HL-60/S4 (cell line): Measurements from ENCODE around the gene UNG.
"Not testable (repeated sequence)": the region's sequence is repeated elsewhere in the genome, so short reads cannot be mapped to it uniquely, and the experiment has no call there.

ENCODE experiments used
- in situ Hi-C: fragments of 300-500 bp; cut with MboI; formaldehyde crosslinking; loops from 2 replicates; pipeline ENCODE4 v1.14.3; 2022; ENCODE audit warnings: low sequenced_read_pairs

Gene UNG

DNA sequence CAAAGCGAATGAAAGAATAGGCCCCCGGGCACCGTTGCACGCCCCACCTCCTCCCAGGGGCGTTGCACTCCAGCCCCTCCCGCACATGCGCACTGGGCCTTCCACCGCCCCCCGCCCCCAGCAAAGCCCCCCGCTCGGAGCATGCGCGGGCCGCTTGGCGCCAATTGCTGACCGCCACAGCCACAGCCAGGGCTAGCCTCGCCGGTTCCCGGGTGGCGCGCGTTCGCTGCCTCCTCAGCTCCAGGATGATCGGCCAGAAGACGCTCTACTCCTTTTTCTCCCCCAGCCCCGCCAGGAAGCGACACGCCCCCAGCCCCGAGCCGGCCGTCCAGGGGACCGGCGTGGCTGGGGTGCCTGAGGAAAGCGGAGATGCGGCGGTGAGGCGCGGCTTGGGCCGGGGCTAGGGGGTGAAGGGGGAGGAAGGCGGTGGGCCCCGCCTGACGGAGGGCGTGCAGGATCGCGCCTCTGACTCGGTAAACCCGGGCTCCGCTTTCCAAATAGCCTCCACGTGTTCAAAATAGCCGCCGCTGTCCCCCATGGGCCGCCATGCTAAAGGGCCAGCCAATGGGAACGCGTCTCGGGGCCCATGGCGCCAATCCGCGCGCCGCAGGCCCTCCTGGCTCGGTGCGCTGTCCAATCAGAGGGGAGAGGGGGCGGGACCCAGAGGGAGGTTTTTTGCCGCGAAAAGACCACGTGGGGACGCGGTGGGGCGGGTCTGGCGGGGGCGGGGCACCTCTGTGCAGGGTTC, at the start of gene UNG:
Gene UNG (plus strand): TSS at position 163 of the 748 bp plus-strand sequence. CDS start 83 bp downstream, at position 246.
- in situ Hi-C loops: loop anchor here (25.0 kb wide), 1 partner anchor 535 kb away; the partner anchor contains the start of genes ISCU and SART3

DNA sequence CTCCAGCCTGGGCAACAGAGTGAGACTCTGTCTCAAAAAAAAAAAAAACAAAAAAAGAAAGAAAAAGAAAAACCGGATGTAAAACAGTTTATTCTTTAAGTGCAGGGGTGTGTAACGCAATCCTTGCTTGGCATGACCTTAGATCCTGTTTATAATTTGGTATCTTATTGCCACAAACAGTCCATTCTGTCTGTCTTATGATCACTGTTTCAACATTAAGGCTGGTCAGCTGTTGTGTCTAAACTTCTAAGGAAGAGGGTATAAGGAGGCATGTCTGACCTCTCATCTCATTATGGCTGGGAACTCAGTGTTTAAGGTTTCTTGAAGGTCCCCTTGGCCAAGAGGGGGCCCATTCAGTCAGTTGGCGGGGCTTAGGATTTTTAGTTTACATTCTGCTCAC, 48.7 kb upstream of the UNG start:
- in situ Hi-C loops: not testable (repeated sequence)

DNA sequence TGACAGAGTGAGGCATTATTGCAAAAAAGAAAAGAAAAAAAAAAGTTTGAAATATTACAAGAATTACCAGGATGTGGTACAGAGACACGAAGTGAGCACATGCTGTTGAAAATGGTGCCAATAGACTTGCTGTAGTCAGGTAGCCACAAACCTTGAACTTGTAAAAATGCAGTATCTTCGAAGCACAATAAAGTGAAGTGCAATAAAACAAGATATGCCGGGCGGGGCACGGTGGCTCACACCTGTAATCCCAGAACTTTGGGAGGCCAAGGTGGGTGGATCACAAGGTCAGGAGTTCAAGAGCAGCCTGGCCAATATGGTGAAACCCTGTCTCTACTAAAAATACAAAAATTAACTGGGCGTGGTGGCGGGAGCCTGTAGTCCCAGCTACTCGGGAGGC, 47.6 kb upstream of the UNG start:
- in situ Hi-C loops: not testable (repeated sequence)

DNA sequence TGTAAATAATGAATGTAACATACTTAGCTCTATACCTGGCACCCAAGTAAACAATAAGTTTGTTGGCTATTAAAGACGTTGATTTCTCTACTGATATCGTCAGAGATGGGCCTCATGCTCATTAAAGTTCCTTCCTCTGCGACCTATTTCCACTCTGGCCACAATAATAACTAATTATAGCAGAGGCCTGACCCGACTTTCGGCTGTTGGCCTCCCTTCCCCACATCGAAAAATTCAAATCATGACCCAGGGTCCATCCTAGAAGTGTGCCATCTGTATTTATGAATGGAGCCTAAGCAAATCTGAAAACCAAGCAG, 45.3 kb upstream of the UNG start:
- in situ Hi-C loops: no loop called here

DNA sequence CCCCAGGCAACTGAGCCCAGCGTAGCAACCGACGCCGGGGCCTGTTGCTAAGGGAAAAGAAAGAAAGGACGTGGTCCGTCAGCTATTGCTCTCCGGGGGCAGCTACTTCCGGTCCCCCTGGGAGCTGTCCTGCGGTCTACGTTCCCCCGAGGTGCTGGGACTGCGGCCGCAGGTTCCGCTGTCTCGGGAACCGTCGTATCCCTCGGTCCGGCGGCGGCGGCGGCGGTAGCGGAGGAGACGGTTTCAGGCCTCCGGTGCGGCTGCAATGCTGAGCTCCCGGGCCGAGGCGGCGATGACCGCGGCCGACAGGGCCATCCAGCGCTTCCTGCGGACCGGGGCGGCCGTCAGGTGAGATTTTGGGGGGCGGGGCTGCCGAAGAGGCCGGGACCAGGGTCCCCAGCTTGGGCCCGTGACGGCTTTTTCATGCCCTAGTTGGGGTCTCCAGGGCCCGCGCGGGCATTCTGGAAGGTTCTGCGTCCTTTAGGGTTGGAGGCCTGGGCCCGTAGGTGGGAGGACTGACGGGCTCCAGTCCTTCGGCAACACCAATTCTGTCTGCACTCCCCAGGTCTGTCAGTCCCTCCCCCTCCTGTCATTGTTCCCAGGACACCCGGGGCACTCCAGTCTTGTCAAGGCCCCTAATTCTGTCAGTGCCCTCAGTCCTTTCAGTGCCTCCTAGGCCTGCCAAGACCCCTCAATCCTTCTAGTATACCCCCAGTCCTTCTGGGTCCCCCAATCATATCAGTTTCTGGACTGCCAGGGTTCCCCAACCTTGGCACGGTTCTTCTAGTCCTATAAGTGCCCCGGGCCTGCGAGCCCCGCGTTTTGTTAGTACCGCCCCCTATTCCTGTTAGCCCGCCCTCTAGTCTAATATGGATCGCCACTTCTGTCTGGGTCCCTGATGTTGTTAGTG, 44.7 kb upstream of the UNG start, which contains the start of gene USP30:
Gene USP30 (plus strand): TSS at position 163 of the 910 bp plus-strand sequence. CDS start 103 bp downstream, at position 266.
- in situ Hi-C loops: no loop called here

DNA sequence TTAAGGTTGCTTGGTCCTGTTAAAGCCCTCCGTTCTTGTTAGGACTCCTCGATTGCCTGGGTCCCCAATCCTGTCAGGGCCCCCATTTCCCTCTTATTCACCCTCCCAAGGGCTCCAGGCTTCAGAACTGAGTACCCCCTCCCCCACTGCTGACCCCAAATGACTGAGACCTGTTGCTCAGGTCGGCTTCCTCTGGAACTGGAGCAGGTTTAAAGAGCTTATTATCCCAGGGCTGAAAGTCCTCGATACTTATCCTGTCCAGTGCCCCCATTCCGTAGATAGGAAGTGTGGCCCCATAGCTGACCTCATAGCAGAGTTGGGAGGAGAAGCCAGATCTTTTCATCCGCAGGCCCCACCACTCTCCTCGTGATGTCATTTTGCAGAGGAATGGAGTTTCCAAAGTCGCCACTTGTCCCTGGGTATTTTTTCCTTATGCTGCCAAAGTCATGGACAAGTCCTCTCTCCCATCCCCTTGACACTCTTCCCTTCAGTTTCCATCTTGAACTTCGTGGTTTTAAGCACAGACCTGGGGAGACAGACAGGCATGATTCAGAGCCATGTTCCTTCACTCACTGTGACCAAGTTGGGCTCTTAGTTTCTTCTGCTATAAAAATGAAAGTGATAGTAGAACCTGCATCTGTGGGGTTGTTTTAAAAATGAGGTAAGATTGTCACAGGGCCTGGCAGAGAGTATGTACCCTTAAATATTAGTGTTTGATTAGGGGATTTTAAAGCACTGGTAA, 43.8 kb upstream of the UNG start:
- in situ Hi-C loops: no loop called here

DNA sequence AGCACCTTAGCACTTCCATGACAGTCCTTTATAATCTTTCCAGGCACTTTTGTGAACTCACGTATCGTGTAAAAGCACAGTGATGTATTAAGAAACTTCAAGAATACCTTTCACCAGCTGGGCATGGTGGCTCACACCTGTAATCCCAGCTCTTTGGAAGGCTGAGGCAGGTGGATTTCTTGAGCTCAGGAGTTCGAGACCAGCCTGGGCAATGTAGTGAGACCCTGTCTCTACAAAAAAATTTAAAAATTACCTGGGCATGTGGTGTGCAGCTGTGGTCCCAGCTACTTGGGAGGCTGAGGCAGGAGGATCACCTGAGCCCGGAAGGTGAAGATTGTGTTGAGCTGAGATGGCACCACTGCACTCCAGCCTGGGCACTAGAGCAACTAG, 43.3 kb upstream of the UNG start:
- in situ Hi-C loops: not testable (repeated sequence)

DNA sequence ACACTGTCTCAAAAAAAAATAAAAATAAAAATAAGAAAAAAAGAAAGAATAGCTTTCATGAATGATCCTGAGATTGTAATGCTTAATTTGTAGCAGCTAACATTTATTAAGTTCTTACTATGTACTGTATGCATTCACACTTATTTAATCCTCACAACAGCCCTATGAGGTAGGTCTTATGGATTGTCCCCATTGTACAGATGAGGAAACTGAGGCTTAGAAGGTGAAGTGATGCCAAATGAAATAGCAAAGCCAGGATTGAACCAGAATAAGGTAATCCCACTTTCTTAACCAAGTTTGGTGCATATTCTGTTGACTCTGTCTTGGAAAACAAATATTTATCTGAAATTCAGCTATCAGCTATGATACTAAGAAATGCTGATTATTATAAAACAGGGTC, 42.9 kb upstream of the UNG start:
- in situ Hi-C loops: no loop called here

DNA sequence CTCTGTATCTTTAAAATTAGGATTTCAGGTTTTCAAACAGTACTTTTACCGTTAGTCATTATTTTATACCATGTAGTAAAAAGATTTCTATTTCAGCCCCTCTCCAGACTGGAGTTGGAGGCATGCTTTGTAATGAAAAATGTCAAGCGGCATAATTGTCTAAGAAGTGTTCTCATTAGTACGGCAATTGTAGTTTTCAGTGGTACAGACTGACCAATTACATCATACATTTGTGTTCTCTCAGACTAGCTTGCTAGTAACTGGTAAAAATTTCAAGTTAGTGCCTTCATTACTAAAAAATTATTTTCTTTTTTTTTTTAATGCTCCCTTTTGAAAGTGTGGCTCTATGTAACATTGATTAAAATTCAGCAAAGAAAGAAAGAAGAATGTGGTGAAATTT, 40.5 kb upstream of the UNG start:
- in situ Hi-C loops: no loop called here

DNA sequence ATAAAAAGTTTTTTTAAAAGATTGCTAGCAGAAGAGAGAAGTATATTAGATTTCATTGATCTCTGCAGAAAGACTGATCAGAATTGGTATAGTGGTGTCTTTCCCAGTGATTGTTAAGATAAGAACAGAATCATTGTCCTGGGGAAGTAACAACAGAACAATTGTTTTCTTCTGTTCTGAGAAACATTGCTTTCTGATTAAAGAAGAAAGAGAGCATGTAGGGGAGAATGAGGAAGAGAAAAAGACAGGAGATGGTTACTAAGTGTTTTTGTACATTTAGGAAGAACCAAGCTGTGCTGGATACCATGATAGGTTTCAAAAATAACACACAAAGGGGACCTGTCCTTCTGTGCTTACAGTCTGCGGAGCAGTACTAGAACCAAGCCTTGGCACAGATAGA, 40.0 kb upstream of the UNG start:
- in situ Hi-C loops: no loop called here

DNA sequence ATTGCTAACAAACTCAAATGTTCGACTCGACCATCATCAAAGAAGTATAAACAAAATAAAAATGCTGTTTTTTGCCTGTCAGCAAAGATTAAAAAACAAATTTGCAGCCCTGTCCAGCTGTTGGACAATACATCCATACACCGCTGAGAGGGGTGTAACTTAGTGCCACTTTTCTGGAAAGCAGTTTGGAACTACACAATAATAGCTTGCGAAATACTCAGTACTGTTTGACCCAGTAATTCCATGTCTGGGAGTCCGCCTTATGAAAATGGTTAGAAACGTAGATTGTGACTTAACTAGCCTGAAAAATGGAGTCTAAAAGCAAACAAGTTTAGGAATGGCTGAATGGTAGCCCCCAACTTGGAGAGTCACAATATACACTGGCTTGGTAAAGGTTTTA, 38.6 kb upstream of the UNG start:
- in situ Hi-C loops: no loop called here

DNA sequence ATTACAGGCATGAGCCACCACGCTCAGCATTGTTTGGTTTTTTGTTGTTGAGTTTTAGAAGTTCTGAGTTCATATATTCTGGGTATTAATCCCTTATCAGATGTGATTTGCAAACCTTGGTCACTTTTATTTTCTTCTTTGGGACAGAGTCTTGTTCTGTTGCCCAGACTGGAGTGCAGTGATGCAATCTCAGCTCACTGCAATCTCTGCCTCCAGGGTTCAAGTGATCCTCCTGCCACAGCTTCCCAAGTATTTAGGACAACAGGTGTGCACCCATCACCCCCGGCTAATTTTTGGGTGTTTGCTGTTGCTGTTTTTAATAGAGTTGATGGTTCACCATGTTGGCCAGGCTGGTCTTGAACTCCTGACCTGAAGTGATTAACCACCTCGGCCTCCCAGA, 33.3 kb upstream of the UNG start:
- in situ Hi-C loops: no loop called here

DNA sequence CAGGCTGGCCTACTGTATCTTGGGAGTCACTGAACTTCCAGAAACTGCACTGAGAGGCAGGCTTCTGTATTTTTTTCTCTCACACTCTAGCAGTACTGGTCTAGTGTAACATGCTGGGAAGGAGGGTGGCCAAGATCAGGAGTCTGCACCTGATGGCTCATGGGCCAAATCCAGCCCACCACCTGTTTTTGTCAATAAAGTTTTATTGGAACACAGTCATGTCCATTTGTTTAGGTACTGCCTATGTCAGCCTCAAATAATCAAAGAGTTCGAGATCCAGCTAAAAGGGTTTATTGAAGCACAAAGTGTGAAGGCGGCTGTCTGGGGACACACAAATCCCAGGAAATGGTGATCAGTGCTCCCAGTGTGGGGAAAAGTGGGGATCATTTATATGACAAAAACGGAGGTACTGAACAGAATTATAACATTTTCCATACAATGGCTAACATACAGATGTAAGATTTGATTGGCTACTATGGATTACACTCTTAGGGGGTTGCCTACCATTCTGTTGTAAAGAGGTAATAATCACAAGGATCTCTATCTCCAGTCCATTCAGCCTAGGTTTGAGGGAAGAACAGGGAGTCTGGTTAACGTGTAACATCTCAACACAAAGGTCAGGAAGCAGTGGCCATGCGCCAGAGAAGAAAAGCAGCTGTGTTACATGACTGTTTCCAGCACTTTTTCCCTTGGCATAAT, 32.1 kb upstream of the UNG start:
- in situ Hi-C loops: no loop called here

DNA sequence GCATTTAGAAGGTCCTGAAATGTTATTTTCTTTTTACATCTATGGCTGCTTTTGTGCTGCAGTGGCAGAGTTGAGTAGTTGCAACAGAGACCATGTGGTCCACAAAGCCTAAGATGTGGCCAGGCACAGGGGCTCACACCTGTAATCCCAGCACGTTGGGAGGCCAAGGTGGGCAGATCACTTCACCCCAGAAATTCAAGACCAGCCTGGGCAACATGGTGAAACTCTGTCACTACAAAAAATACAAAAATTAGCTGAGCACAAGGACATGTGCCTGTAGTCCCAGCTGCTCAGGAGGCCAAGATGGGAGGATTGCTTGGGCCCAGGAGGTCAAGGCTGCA, 31.6 kb upstream of the UNG start:
- in situ Hi-C loops: no loop called here

DNA sequence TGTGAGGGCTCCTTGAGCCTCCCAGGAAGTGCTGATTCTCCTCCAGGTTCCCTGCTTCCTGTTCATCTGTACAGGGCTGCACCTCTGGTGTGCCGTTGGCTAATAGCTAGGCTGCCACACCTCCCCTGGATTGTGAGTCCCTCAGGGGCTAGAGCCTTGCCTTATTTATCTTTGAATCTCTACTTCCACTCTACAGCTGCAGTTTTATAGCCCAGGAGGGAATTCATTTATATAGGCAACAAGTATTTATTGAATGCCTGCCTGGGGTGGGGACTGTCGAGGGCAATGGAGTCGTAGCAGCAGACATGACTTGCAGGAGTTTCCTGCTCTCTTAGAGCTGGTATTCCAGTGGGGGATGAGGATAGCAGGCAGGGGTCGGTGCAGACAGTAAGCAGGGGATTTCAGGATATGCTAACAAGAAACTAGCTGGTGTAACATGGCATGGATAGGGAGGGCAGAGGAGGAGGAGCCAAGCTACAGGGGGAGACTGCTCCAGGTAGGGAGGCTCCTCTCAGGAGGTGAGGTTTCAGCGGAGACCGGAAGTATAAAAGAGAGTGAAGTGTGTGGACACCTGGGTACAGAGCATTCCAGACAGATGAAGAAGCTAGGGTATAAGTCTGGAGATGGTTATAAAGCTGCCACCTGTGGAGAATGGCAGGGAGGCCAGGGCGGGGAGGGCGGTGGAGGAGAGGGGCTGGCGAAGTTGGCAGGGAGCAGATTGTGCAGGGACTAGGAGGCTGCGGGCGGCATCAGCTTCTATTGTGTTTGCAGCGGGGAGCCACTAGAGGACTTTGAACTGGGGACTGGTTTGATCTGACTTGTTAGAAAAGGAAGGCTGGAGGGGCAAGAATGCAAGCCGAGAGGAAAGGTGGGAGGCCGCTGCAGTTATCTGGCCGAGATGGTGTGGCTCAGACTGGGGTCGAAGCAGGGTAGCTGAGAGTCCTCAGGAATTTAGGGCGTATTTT, 27.8 kb upstream of the UNG start:
- in situ Hi-C loops: no loop called here

DNA sequence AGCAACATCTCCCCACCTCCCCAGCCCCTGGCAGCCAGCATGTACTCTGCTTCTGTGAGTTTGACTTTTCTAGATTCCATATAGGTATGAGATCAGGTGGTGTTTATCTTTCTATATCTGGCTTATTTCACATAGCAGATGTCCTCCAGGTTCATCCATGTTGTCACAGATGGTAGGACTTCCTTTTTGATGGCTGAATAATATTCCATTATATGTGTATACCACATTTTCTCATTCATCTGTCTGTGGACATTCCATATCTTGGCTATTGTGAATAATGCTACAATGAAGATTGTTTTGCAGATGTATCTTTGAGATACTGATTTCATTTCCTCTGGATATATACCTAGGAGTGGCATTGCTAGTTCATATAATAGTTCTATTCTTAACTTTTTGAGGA, 22.5 kb upstream of the UNG start:
- in situ Hi-C loops: loop anchor here (25.0 kb wide), 1 partner anchor 513 kb away; the partner anchor contains the start of genes ISCU and SART3

DNA sequence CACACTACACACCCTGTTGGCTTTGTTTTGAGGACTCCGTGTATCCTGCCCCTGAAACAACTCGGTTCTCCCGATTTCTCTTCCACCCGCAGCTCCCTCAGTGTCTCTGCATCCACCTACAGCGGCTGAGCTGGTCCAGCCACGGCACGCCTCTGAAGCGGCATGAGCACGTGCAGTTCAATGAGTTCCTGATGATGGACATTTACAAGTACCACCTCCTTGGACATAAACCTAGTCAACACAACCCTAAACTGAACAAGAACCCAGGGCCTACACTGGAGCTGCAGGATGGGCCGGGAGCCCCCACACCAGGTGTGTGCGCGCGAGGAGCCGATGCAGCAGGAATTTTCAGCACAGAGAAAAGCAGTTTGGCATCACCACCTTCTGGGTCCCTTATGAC, 14.6 kb upstream of the UNG start:
- in situ Hi-C loops: loop anchor here (25.0 kb wide), 1 partner anchor 520 kb away; the partner anchor contains the start of genes ISCU and SART3

DNA sequence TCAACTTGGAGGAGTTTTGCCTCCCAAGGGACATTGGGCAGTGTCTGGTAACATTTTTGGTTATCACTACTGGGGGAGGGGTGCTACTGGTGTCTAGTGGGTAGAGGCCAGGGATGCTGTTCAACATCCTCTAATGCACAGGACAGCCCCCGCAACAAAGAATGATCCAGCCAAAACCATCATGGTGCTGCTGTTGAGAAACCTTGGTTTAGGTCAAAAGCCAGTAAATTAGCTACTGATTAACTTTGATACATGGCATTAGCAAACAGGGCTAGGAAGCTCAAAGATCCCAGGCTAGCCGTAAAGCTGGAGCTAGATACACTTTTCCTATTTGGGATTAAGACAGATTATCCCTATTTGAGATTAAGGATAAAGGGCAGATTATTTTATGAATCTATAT, 13.0 kb upstream of the UNG start:
- in situ Hi-C loops: loop anchor here (25.0 kb wide), 1 partner anchor 522 kb away; the partner anchor contains the start of genes ISCU and SART3

DNA sequence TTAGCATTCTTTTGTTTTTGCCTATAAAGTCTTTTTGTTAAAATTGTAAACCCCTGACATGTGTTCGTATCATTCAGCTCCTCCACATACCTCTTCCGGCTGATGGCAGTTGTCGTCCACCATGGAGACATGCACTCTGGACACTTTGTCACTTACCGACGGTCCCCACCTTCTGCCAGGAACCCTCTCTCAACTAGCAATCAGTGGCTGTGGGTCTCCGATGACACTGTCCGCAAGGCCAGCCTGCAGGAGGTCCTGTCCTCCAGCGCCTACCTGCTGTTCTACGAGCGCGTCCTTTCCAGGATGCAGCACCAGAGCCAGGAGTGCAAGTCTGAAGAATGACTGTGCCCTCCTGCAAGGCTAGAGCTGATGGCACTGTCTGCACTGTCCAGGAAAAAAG, 11.8 kb upstream of the UNG start:
- in situ Hi-C loops: loop anchor here (25.0 kb wide), 1 partner anchor 523 kb away; the partner anchor contains the start of genes ISCU and SART3
